Hepatic stellate cell (primary cell): Measurements from ENCODE around the gene RAB3A.

Experiments used
- DNase-seq: peaks from one replicate; pipeline ENCODE4 v3.0.0; 2011; ENCODE audit warnings: low spot score

Gene RAB3A

DNA sequence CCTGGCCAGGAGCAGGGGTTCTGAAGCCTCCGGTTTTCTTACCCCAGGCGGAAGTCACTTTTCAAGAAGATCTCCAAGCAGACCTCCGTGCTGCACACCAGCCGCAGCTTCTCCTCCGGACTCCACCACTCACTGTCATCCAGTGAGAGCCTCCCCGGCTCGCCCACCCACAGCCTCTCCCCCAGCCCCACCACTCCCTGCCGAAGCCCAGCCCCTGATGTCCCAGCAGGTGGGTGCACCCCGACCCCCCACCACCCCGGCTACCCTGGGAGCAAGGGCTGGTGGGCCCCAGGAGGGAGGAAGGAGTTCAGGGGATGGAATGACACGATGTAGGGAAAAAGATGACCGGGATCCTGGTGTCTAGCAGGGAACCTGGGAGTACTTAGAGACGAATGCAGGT lies 56.4 kb downstream of the RAB3A start:
- no peak for DNase-seq
